Measurements from ENCODE around the gene B3GNT7.
"Not testable (repeated sequence)": the region's sequence is repeated elsewhere in the genome, so short reads cannot be mapped to it uniquely, and the experiment has no call there.

B3GNT7 gene

GRCh38 chr2:231386446-231386845, 9.1 kb upstream of the B3GNT7 start:
- DNase-seq = no peak

GRCh38 chr2:231387904-231388724, 7.4 kb upstream of the B3GNT7 start:
- no peak for DNase-seq

- DNase-seq = no peak
These were observed 6.7 kb upstream of the B3GNT7 start for GRCh38 chr2:231388725-231389346.

GRCh38 chr2:231390667-231391066, 4.8 kb upstream of the B3GNT7 start:
- no peak for DNase-seq

GRCh38 chr2:231391981-231392380, 3.5 kb upstream of the B3GNT7 start:
- no peak for DNase-seq

GRCh38 chr2:231392431-231393148, 2.9 kb upstream of the B3GNT7 start:
- no peak for DNase-seq

- no peak for DNase-seq
These were observed 2.1 kb upstream of the B3GNT7 start for GRCh38 chr2:231393149-231394131.

- DNase-seq = no peak
These were observed 1.0 kb upstream of the B3GNT7 start for GRCh38 chr2:231394211-231395141.

- no peak for DNase-seq
These were observed 730 bp downstream of the B3GNT7 start for GRCh38 chr2:231396058-231396821.

GRCh38 chr2:231397011-231397927, 1.8 kb downstream of the B3GNT7 start:
- DNase-seq = no peak

- DNase-seq = no peak
These were observed 2.4 kb downstream of the B3GNT7 start for GRCh38 chr2:231397928-231398294.

- DNase-seq = no peak
These were observed 3.1 kb downstream of the B3GNT7 start for GRCh38 chr2:231398585-231398984.

GRCh38 chr2:231399046-231399852, 3.7 kb downstream of the B3GNT7 start:
- DNase-seq = no peak

- no peak for DNase-seq
These were observed 4.6 kb downstream of the B3GNT7 start for GRCh38 chr2:231399853-231400680.

- not testable (repeated sequence) for DNase-seq
These were observed 5.2 kb downstream of the B3GNT7 start for GRCh38 chr2:231400681-231401080.

GRCh38 chr2:231401101-231401500, 5.6 kb downstream of the B3GNT7 start:
- not testable (repeated sequence) for DNase-seq

GRCh38 chr2:231403421-231404182, 8.1 kb downstream of the B3GNT7 start:
- not testable (repeated sequence) for DNase-seq

All from activated CD4-positive, alpha-beta T cell treated with anti-CD3 and anti-CD28 coated beads, Interleukin-2, amount 50 U/mL, for 4 hours (primary cell).